Measurements from ENCODE around the gene ST6GALNAC6.

Gene ST6GALNAC6

GRCh38 chr9:127931092-127931881 is 31.9 kb upstream of the ST6GALNAC6 start:
- no peak for DNase-seq

- peak; percentile 74 for DNase-seq
These were observed 31.1 kb upstream of the ST6GALNAC6 start, which contains the start of gene PIP5KL1 for GRCh38 chr9:127930231-127931091. TSS of gene PIP5KL1 (minus strand) at chr9:127930777. CDS start at chr9:127930752, 25 bp downstream.

DNA sequence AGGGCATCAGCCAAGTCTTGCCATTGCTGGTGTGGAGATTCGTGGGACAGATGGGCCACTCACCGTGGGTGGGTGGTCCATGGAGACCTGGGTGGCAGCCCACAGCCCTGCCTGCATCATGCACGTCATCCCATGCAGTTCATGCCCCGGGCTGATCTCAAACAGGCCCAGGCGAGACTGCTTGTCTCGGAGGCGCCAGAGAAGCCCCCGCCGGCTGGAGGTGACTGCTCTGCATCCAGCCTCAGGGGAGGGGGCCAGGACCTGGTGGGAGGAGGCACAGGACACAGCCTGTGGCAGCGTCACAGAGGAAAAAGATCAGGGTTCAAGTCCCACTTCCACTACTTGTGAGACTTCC is 30.2 kb upstream of the ST6GALNAC6 start:
- no peak for DNase-seq

GRCh38 chr9:127928676-127929624 is 29.5 kb upstream of the ST6GALNAC6 start:
- no peak for DNase-seq

GRCh38 chr9:127927988-127928675 is 28.7 kb upstream of the ST6GALNAC6 start:
- DNase-seq, result peak; percentile 24

DNA sequence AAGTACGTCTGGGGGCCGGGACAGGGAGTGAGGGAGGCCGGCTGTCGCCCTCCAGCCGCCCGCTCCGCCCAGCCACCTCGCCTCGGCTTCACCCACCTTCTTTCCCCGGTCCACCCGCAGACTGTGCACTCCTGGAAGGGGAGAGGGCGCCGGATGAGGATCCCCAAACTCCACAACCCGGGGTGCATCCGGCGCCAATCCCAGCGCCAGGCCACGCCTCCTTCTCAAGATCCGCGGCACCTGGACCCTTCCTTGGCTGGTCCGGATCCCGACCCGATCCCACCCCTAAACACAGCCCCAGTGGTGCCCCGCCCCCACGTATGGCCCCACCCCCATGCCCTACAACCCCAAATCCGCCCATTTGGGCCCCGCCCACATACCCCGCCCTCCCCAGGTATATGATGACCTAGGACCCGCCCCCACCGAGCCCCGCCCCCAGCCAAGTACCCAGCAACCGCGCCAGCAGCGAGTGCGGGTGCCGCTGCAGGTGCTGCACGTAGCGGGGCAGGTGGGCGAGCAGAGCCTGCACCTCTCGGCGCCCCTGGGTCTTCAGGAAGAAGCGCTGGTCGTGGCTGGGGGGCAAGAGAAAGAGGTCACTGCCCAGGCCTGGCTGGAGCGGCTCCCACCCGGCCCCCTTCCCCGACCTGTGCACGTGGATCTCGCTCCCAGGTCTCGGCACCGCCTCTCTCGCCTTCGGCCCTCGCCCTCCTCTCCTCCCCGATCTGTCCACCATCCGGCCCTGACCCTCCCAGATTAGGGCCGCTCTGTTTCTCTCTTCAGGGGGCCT is 28.0 kb upstream of the ST6GALNAC6 start:
- DNase-seq, result peak; percentile 78

DNA sequence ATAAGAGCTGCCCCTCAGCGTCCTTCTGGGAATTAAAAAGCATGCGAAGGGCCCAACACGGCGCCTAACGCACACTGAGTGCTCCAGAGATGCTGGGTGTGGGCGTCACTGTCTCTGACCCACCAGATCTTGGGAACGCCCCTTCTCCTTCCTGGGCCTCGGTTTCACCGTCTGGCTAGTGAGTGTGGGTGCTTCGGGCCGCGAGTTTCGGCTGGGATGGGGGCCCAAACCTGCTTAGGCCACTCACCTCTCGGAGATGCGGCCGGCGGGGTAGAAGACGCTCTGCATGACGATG is 27.4 kb upstream of the ST6GALNAC6 start:
- no peak for DNase-seq

GRCh38 chr9:127925959-127926905 is 26.8 kb upstream of the ST6GALNAC6 start:
- no peak for DNase-seq

- no peak for DNase-seq
These were observed 25.5 kb upstream of the ST6GALNAC6 start for GRCh38 chr9:127924736-127925444.

GRCh38 chr9:127923771-127924170 is 24.4 kb upstream of the ST6GALNAC6 start:
- DNase-seq, result no peak

DNA sequence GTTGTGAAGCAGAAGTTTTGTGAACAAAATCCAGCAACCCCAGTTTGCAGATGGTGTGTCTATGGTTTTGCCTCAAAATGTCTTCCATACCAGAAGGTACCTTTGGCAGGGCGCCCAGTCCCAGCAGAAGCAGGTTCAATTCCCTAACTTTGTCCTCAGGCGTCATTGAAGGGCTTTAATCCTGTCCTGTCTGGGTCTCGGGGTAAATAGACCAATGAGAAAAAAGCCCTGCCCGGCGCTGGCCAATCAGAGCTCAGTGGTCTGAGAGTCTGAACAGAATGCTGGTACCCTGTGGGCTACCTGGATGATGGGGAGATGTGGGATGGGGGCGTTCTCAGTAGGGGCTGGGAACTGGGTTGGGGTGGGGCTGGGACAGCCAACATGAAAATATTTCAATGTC is 23.6 kb upstream of the ST6GALNAC6 start:
- DNase-seq, result no peak

- peak; percentile 73 for DNase-seq
These were observed 22.2 kb upstream of the ST6GALNAC6 start for GRCh38 chr9:127921557-127922120.

DNA sequence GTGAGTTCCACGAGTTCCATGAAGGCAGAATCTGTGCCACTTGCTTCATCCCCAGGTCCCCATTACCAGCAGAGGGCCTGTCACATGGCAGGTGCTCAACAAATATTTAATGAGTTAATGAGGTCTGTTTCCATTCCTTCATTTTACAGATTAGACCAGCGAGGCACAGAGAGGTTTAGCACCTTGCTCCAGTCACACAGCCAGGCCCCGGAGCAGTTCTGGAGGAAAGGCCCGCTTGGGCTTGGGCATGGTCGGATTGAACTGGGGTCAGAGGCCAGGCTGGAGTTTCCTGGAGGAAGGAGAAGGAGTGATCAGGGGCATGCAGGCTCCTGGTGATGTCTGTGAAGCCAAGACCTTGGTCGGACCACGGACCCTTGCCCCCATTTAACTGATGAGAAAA is 21.4 kb upstream of the ST6GALNAC6 start:
- DNase-seq, result no peak

- DNase-seq, result no peak
These were observed 19.9 kb upstream of the ST6GALNAC6 start for GRCh38 chr9:127919253-127919815.

GRCh38 chr9:127918183-127919107 is 19.0 kb upstream of the ST6GALNAC6 start:
- DNase-seq, result no peak

GRCh38 chr9:127917603-127918002 is 18.2 kb upstream of the ST6GALNAC6 start:
- no peak for DNase-seq

DNA sequence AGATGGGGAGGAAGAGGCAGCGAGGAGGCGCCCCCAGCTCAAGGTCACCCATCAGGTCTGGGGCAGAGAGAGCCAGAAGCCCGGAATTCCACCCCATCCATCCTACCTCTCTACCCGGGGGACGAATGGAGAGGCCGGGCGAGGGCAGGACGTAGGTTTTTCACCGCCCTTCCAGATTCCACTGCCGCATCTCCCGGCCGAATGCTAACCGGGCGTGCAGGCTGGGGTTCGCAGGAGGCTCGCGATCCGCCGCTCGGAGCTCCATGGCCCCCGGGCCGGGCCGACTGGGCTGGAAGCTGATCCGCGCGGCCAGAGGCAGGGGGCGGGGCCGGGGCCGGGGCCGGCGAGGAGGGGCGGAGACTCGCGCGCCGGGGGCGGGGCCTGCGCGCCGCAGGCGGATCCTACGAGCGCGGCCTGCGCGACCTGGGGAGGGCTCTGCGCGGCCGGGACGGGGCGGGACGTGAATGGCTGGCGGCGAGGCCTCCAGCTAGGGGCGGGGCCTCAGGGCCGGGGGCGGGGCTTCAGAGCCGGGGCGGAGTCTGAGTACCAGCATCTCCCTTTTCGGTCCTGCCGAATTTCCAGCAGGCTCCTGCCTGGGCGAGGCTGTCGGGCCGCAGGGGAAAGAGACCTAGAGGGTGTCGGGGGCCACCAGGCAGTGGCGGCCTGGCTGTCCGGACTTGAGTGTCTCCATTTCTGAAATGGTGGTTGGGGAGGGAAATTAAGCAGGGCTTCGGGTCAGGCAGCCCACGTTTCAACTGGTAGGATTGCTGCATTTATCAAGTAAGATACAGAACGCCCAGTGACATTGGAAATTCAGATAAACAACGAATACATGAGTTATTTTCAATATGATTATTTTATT is 17.5 kb upstream of the ST6GALNAC6 start, which contains the start of gene ST6GALNAC4:
Gene ST6GALNAC4, minus strand, starts transcription at position 322 of the 862 bp plus-strand sequence. CDS start 622 bp downstream, outside the sequence.
- DNase-seq, result peak; percentile 93

All from activated naive CD4-positive, alpha-beta T cell treated with anti-CD3 and anti-CD28 coated beads, Interleukin-2, amount 50 U/mL, for 16 hours (primary cell).